Stimulated activated naive CD8-positive, alpha-beta T cell treated with anti-CD3 and anti-CD28 coated beads, Interleukin-15, Interleukin-2, amounts not matched to agents 100 U/mL and 50 U/mL, for 24 hours (primary cell): Measurements from ENCODE around the gene HTR2C.
A peak's percentile ranks its signal among the peaks of the same experiment; 100 is the strongest.
"Not testable (repeated sequence)": the region's sequence is repeated elsewhere in the genome, so short reads cannot be mapped to it uniquely, and the experiment has no call there.

Source experiments
- ATAC-seq: fragments of 150-1000 bp; cut with Tn5 transposase; one replicate; pipeline ENCODE4 v1.10.0; 2021
- DNase-seq: peaks from one replicate; pipeline ENCODE4 v3.0.0; 2021

The HTR2C gene

GRCh38 chrX:114583646-114584374 is at the start of gene HTR2C:
Gene HTR2C, plus strand, starts transcription at chrX:114584086. Its CDS starts 142,851 bp downstream, at chrX:114726937.
- DNase-seq = no peak
- no peak for ATAC-seq

- ATAC-seq = no peak
- no peak for DNase-seq
These were observed 3.5 kb upstream of the HTR2C start for GRCh38 chrX:114580336-114580735.

- ATAC-seq (no peak), DNase-seq (no peak)
These were observed 2.2 kb upstream of the HTR2C start for GRCh38 chrX:114581528-114582263.

GRCh38 chrX:114582264-114582632 is 1.6 kb upstream of the HTR2C start:
- no peak for DNase-seq
- ATAC-seq = no peak

GRCh38 chrX:114582698-114583395 is 1.0 kb upstream of the HTR2C start:
- DNase-seq (no peak), ATAC-seq (no peak)

- ATAC-seq (no peak), DNase-seq (no peak)
These were observed 573 bp downstream of the HTR2C start for GRCh38 chrX:114584375-114584943.

GRCh38 chrX:114584983-114585842 is 1.3 kb downstream of the HTR2C start:
- ATAC-seq = no peak
- DNase-seq = no peak

GRCh38 chrX:114591121-114591520 is 7.2 kb downstream of the HTR2C start:
- ATAC-seq (no peak), DNase-seq (no peak)

GRCh38 chrX:114599305-114599704 is 15.4 kb downstream of the HTR2C start:
- DNase-seq = no peak
- ATAC-seq = no peak

GRCh38 chrX:114599911-114600310 is 16.0 kb downstream of the HTR2C start:
- ATAC-seq = no peak
- DNase-seq = no peak

- not testable (repeated sequence) for DNase-seq, ATAC-seq
These were observed 22.7 kb downstream of the HTR2C start for GRCh38 chrX:114606619-114607018.

- ATAC-seq (no peak), DNase-seq (peak; percentile 5)
These were observed 27.2 kb downstream of the HTR2C start for GRCh38 chrX:114611018-114611619.

- ATAC-seq (no peak), DNase-seq (no peak)
These were observed 31.9 kb downstream of the HTR2C start for GRCh38 chrX:114615765-114616164.

- DNase-seq (no peak), ATAC-seq (no peak)
These were observed 36.0 kb downstream of the HTR2C start for GRCh38 chrX:114619874-114620273.

GRCh38 chrX:114626323-114626722 is 42.4 kb downstream of the HTR2C start:
- ATAC-seq (no peak), DNase-seq (no peak)

GRCh38 chrX:114635986-114636385 is 52.1 kb downstream of the HTR2C start:
- ATAC-seq (no peak), DNase-seq (no peak)

GRCh38 chrX:114650351-114650750 is 66.5 kb downstream of the HTR2C start:
- ATAC-seq (no peak), DNase-seq (no peak)

- DNase-seq (no peak), ATAC-seq (no peak)
These were observed 91.5 kb downstream of the HTR2C start for GRCh38 chrX:114675365-114675764.

- DNase-seq, ATAC-seq: not testable (repeated sequence)
These were observed 116.6 kb downstream of the HTR2C start for GRCh38 chrX:114700533-114700932.

- ATAC-seq (no peak), DNase-seq (no peak)
These were observed 125.5 kb downstream of the HTR2C start for GRCh38 chrX:114709406-114709805.

GRCh38 chrX:114710571-114710970 is 126.7 kb downstream of the HTR2C start:
- ATAC-seq (no peak), DNase-seq (no peak)
